Midbrain (tissue), 1 donor: ENCODE results near the gene CAV1.

Source experiments
- DNase-seq: peaks from one replicate; lab custom pipeline; 2025; lab: John Stamatoyannopoulos, UW

CAV1 gene

GRCh38 chr7:116530107-116530820 is 5.4 kb downstream of the CAV1 start:
- DNase-seq: no peak

- DNase-seq: no peak
Observed at GRCh38 chr7:116532102-116532688, 7.4 kb downstream of the CAV1 start.

- no peak for DNase-seq
Observed at GRCh38 chr7:116534790-116535189, 10.0 kb downstream of the CAV1 start.

GRCh38 chr7:116535416-116535815 is 10.6 kb downstream of the CAV1 start:
- no peak for DNase-seq

- no peak for DNase-seq
Observed at GRCh38 chr7:116538138-116538537, 13.3 kb downstream of the CAV1 start.

- DNase-seq: no peak
Observed at GRCh38 chr7:116539879-116540278, 15.0 kb downstream of the CAV1 start.

- DNase-seq: no peak
Observed at GRCh38 chr7:116540743-116541142, 15.9 kb downstream of the CAV1 start.

- no peak for DNase-seq
Observed at GRCh38 chr7:116541951-116542350, 17.1 kb downstream of the CAV1 start.

- no peak for DNase-seq
Observed at GRCh38 chr7:116542618-116543017, 17.8 kb downstream of the CAV1 start.

- DNase-seq: no peak
Observed at GRCh38 chr7:116543664-116544063, 18.8 kb downstream of the CAV1 start.

- DNase-seq: no peak
Observed at GRCh38 chr7:116544487-116544886, 19.7 kb downstream of the CAV1 start.

GRCh38 chr7:116545411-116545993 is 20.7 kb downstream of the CAV1 start:
- no peak for DNase-seq

- no peak for DNase-seq
Observed at GRCh38 chr7:116546054-116546453, 21.2 kb downstream of the CAV1 start.

GRCh38 chr7:116546916-116547315 is 22.1 kb downstream of the CAV1 start:
- DNase-seq: no peak

GRCh38 chr7:116547347-116547746 is 22.5 kb downstream of the CAV1 start:
- DNase-seq: no peak

GRCh38 chr7:116548506-116548905 is 23.7 kb downstream of the CAV1 start:
- no peak for DNase-seq

- no peak for DNase-seq
Observed at GRCh38 chr7:116549370-116549769, 24.5 kb downstream of the CAV1 start.

- no peak for DNase-seq
Observed at GRCh38 chr7:116551692-116552091, 26.9 kb downstream of the CAV1 start.

- DNase-seq: no peak
Observed at GRCh38 chr7:116552602-116553001, 27.8 kb downstream of the CAV1 start.

- no peak for DNase-seq
Observed at GRCh38 chr7:116553168-116553964, 28.5 kb downstream of the CAV1 start.

GRCh38 chr7:116554436-116554835 is 29.6 kb downstream of the CAV1 start:
- no peak for DNase-seq

GRCh38 chr7:116554911-116555310 is 30.1 kb downstream of the CAV1 start:
- DNase-seq: no peak
